LNCaP clone FGC (cell line): ENCODE results near the gene ARHGAP22.

Experiments
- DNase-seq: peaks from one replicate; pipeline ENCODE4 v3.0.0-alpha.2; 2011; ENCODE audit warnings: low read depth
- H3K4me3 ChIP-seq: 2 replicates; pipeline ENCODE4 v1.5.1; 2011; ENCODE audit warnings: mild to moderate bottlenecking, low read depth, low read length, control low read depth
- CTCF ChIP-seq: IDR thresholded peaks from 2 replicates; pipeline ENCODE4 v1.5.1; 2012; ENCODE audit warnings: mild to moderate bottlenecking; ENCODE audit not compliant: control insufficient read depth, insufficient read depth; ENCODE audit errors: extremely low read depth

ARHGAP22 gene

GRCh38 chr10:48638739-48639527 lies 34.1 kb upstream of the ARHGAP22 start:
- DNase-seq, result no peak
- H3K4me3 ChIP-seq, result no peak overlapping the region
- TF ChIP-seq CTCF, result no peak

DNA sequence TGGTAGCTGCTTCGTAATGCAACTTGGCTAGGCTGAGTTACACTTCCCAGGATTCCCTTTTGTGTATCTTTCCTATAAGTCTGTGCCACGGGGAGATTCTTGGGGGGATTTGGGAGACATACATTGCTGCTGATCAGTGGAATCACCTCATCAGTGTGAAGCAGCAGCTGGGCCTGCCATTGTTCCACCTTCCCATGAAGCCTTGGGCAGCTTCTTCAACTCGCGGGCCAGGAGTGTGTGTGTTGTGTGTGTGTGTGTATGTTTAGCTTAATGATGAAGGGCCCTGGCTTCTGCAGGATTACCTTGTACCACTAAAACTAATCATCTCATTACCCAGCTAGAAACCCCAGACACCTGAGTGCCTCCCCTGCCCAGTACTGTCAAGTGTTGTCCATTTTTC lies 33.3 kb upstream of the ARHGAP22 start:
- no peak for TF ChIP-seq CTCF
- no peak for DNase-seq
- H3K4me3 ChIP-seq, result no peak overlapping the region

- H3K4me3 ChIP-seq, result no peak overlapping the region
- no peak for TF ChIP-seq CTCF
- DNase-seq, result no peak
Measured at GRCh38 chr10:48636901-48637300, 32.0 kb upstream of the ARHGAP22 start.

DNA sequence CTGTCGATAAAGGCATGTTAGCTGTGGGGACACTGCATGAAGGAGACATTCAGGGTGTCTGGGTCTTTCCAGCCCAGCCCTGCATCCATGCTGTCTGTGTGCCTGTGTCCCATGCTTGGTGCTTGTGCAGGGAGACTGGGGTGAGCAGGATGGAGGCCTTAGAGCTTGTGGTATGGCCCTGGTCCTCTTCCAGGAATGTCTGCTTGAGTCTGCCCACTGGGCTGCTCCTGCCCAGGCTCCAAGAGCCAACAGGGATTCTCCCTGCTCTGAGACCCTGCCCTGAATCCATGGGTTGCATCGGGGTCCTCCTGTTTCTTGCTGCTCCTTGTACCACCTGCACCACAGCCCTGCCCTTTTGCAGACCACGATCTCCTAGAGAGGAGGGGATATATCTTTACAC lies 31.4 kb upstream of the ARHGAP22 start:
- no peak for TF ChIP-seq CTCF
- no peak for DNase-seq
- no peak overlapping the region for H3K4me3 ChIP-seq

GRCh38 chr10:48634984-48635557 lies 30.2 kb upstream of the ARHGAP22 start:
- DNase-seq, result no peak
- TF ChIP-seq CTCF, result no peak
- no peak overlapping the region for H3K4me3 ChIP-seq

DNA sequence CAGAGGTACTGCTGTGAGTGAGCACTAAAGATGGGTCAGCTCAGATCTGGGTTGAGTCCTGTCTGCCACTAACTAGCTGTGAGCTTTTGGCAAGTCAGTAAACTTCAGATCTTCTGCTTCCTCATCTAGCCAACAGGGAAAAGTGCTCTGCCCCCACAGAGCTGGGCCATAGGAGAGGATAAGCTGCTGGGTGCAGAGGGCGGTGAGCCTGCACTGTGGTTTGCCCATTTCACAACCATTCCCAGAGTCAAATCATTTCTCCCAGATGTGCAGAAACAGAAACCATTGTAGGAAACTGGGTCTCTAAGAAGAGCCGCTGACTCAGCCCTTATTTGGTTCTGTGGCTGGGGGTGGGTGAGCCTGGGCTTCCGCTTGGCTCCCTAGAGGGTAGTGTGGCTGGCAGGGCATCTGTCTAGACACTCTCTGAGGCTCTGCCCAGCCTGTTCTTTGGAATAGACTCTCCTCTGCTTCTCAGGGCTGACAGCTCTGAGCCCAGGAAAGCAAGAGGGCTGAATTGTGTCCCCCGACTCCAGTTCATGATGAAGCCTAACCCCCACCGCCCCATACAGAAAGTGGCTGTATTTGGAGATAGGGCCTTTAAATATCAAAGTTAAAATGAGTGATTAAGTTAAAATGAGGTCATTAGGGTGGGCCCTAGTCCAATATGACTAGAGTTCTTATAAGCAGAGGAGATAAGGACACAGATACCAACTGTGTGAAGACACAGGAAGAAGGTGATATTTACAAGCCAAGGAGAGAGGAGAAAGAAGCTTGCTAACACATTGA lies 29.5 kb upstream of the ARHGAP22 start:
- H3K4me3 ChIP-seq, result no peak overlapping the region
- no peak for DNase-seq

More for the DNA sequence above, 29.5 kb upstream of the ARHGAP22 start:
- no peak for TF ChIP-seq CTCF
